NT2/D1 (cell line): ENCODE measurements around the gene FAM184A.
"Not testable (repeated sequence)": the region's sequence is repeated elsewhere in the genome, so short reads cannot be mapped to it uniquely, and the experiment has no call there.

ENCODE experiments used
- DNase-seq: peaks from one replicate; pipeline ENCODE4 v3.0.0-alpha.2; 2011; ENCODE audit warnings: low read depth, low spot score
- H3K27me3 ChIP-seq: 2 replicates; pipeline ENCODE4 v1.6.0; 2011; ENCODE audit warnings: mild to moderate bottlenecking; ENCODE audit not compliant: insufficient read length, insufficient read depth
- H3K36me3 ChIP-seq: 2 replicates; pipeline ENCODE4 v1.6.1; 2011; ENCODE audit warnings: mild to moderate bottlenecking, low read length, mixed read lengths; ENCODE audit not compliant: insufficient read depth, insufficient read length
- H3K4me1 ChIP-seq: 2 replicates; pipeline ENCODE4 v1.5.1; 2011; ENCODE audit not compliant: insufficient read depth, insufficient read length
- H3K4me3 ChIP-seq: 2 replicates; pipeline ENCODE4 v1.5.1; 2011; ENCODE audit warnings: low read depth; ENCODE audit not compliant: insufficient read length
- H3K9ac ChIP-seq: 2 replicates; pipeline ENCODE4 v1.6.0; 2011; ENCODE audit warnings: low read depth; ENCODE audit not compliant: insufficient read length
- H3K9me3 ChIP-seq: 2 replicates; pipeline ENCODE4 v1.5.1; 2011; ENCODE audit warnings: mild to moderate bottlenecking, low read length; ENCODE audit not compliant: insufficient read depth
- SUZ12 ChIP-seq: IDR thresholded peaks from 2 replicates; pipeline ENCODE4 v1.6.1; 2011; ENCODE audit not compliant: insufficient read length, insufficient read depth; ENCODE audit errors: extremely low read depth
- YY1 ChIP-seq: IDR thresholded peaks from 2 replicates; pipeline ENCODE4 v1.6.1; 2011; ENCODE audit not compliant: insufficient read length, insufficient read depth
- ZNF274 ChIP-seq: IDR thresholded peaks from 2 replicates; pipeline ENCODE4 v1.6.1; 2011; ENCODE audit warnings: mild to moderate bottlenecking, low read depth, low read length

FAM184A gene

DNA sequence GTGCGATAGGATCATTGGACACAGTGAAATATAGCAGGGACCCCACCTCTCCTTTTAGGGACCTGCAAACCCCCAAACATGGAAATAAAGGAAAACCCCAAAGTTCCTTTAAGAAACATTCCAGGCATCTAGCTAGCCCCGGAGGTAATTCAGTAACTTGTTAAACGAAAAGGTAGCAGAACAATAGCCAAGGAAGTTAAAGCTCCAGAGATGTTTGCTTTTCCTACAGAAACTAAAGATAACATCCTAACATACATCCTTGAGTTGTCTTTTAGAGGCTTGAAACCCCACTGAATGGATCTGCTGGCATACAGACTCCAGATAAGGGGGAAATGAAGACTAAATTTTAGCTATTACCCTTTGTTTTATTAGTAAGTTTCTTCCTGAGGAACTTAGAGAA, 51.0 kb downstream of the FAM184A start:
- no peak overlapping the region for H3K4me3 ChIP-seq
- DNase-seq = no peak
- no peaks in the 10 kb centered on the region for H3K4me1 ChIP-seq
- H3K9ac ChIP-seq = no peak overlapping the region
- no peaks in the 10 kb centered on the region for H3K36me3 ChIP-seq
- H3K9me3 ChIP-seq = no peaks in the 10 kb centered on the region
- no peaks in the 10 kb centered on the region for H3K27me3 ChIP-seq
- TF ChIP-seq YY1 (no peak), ZNF274 (no peak), SUZ12 (no peak)

GRCh38 chr6:119026822-119027221, 51.6 kb downstream of the FAM184A start:
- Histone ChIP-seq H3K4me3 (no peak overlapping the region), H3K4me1 (no peaks in the 10 kb centered on the region), H3K9ac (no peak overlapping the region), H3K27me3 (no peaks in the 10 kb centered on the region), H3K9me3 (no peaks in the 10 kb centered on the region), H3K36me3 (no peaks in the 10 kb centered on the region)
- DNase-seq = peak; percentile 25
- no peak for TF ChIP-seq SUZ12
- TF ChIP-seq ZNF274 = no peak
- TF ChIP-seq YY1 = no peak

DNA sequence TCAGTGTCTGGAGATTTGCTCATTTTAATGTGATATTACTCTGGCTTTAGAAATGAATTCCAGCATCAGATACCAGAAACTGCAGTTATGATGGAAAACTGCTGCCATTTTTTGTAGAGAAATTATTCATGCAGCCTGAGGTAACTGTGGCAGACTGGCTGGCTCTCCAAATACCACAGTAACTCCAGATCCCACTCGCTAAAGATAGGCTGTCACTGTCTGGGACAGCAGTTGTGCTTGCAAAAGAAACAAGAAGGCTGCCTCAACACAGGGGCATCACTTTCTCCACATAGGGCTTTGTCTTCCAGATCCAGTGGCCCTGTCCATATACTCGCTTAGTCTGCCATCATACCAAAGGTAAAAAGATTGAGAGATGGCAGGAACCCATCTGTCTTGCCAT, 52.7 kb downstream of the FAM184A start:
- no peak for DNase-seq
- no peak for TF ChIP-seq ZNF274
- no peak for TF ChIP-seq SUZ12
- TF ChIP-seq YY1 = no peak
- Histone ChIP-seq H3K4me3 (no peak overlapping the region), H3K9ac (no peak overlapping the region), H3K27me3 (no peaks in the 10 kb centered on the region), H3K36me3 (no peaks in the 10 kb centered on the region), H3K9me3 (no peaks in the 10 kb centered on the region), H3K4me1 (no peaks in the 10 kb centered on the region)

- H3K36me3 ChIP-seq = no peaks in the 10 kb centered on the region
- peak; percentile 49 for DNase-seq
- no peaks in the 10 kb centered on the region for H3K4me1 ChIP-seq
- H3K27me3 ChIP-seq = no peaks in the 10 kb centered on the region
- no peaks in the 10 kb centered on the region for H3K9me3 ChIP-seq
- no peak overlapping the region for H3K4me3 ChIP-seq
- no peak overlapping the region for H3K9ac ChIP-seq
- TF ChIP-seq SUZ12 (no peak), YY1 (no peak), ZNF274 (no peak)
Measured at GRCh38 chr6:119024111-119024510, 54.4 kb downstream of the FAM184A start.

DNA sequence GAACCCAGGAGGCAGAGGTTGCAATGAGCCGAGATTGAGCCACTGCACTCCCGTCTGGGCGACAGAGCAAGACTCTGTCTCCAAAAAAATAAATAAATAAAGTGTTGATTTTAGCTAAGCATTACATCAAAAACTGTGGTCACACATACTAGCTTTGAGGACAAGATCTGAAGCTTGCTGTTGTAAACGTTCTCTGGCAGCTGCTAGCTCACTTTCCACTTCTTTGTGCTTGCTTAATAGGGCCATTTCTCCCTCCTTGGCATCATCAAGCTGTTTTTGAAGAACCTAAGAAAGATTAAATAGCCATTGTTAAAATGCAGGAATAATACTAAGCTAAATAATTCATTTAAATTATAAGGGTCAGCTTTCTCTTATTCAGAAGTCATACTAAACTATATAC, 55.7 kb downstream of the FAM184A start:
- Histone ChIP-seq H3K4me1 (no peaks in the 10 kb centered on the region), H3K27me3 (no peaks in the 10 kb centered on the region), H3K36me3 (no peaks in the 10 kb centered on the region), H3K9me3 (no peaks in the 10 kb centered on the region), H3K9ac (no peak overlapping the region), H3K4me3 (no peak overlapping the region)
- no peak for DNase-seq
- TF ChIP-seq SUZ12 (no peak), YY1 (no peak), ZNF274 (no peak)

- no peak for DNase-seq
- no peak for TF ChIP-seq SUZ12
- no peak for TF ChIP-seq ZNF274
- TF ChIP-seq YY1 = no peak
- H3K27me3 ChIP-seq = no peaks in the 10 kb centered on the region
- H3K4me3 ChIP-seq = no peak overlapping the region
- H3K36me3 ChIP-seq = no peaks in the 10 kb centered on the region
- no peaks in the 10 kb centered on the region for H3K9me3 ChIP-seq
- no peaks in the 10 kb centered on the region for H3K4me1 ChIP-seq
- H3K9ac ChIP-seq = no peak overlapping the region
Measured at GRCh38 chr6:119020597-119021561, 57.6 kb downstream of the FAM184A start.

GRCh38 chr6:119015165-119015564, 63.3 kb downstream of the FAM184A start:
- DNase-seq = not testable (repeated sequence)

More at GRCh38 chr6:119015165-119015564, 63.3 kb downstream of the FAM184A start:
- H3K9ac ChIP-seq, H3K36me3 ChIP-seq, H3K4me1 ChIP-seq, H3K4me3 ChIP-seq, H3K27me3 ChIP-seq, H3K9me3 ChIP-seq: not testable (repeated sequence)
